NCI-H146 treated with DMSO at 0.1 percent for 48 hours (cell line): ENCODE data around the gene STAMBP.
"Not testable (repeated sequence)": the region's sequence is repeated elsewhere in the genome, so short reads cannot be mapped to it uniquely, and the experiment has no call there.

ENCODE experiments used
- DNase-seq: peaks from one replicate; lab custom pipeline; 2025; ENCODE audit not compliant: unreplicated experiment; lab: John Stamatoyannopoulos, UW

STAMBP gene

GRCh38 chr2:73903949-73904613, 75.3 kb downstream of the STAMBP start:
- DNase-seq, result not testable (repeated sequence)

- no peak for DNase-seq
Observed at GRCh38 chr2:73904952-73905351, 76.2 kb downstream of the STAMBP start.

- no peak for DNase-seq
Observed at GRCh38 chr2:73906847-73907505, 78.2 kb downstream of the STAMBP start.

GRCh38 chr2:73907840-73908452, 79.2 kb downstream of the STAMBP start:
- peak; percentile 98 for DNase-seq

GRCh38 chr2:73908689-73909652, 80.2 kb downstream of the STAMBP start:
- no peak for DNase-seq

- DNase-seq, result no peak
Observed at GRCh38 chr2:73910873-73911547, 82.2 kb downstream of the STAMBP start.

GRCh38 chr2:73911548-73912208, 82.9 kb downstream of the STAMBP start:
- DNase-seq, result no peak

- DNase-seq, result no peak
Observed at GRCh38 chr2:73913414-73914054, 84.8 kb downstream of the STAMBP start.

- DNase-seq, result no peak
Observed at GRCh38 chr2:73914667-73915066, 85.9 kb downstream of the STAMBP start.

- DNase-seq, result no peak
Observed at GRCh38 chr2:73915437-73915993, 86.8 kb downstream of the STAMBP start.

GRCh38 chr2:73916666-73917065, 87.9 kb downstream of the STAMBP start:
- no peak for DNase-seq

- no peak for DNase-seq
Observed at GRCh38 chr2:73917296-73917695, 88.5 kb downstream of the STAMBP start.

- no peak for DNase-seq
Observed at GRCh38 chr2:73917696-73918207, 89.0 kb downstream of the STAMBP start.

GRCh38 chr2:73918856-73919255, 90.1 kb downstream of the STAMBP start:
- no peak for DNase-seq

GRCh38 chr2:73919596-73920228, 91.0 kb downstream of the STAMBP start:
- no peak for DNase-seq

- peak; percentile 32 for DNase-seq
Observed at GRCh38 chr2:73920577-73921545, 92.1 kb downstream of the STAMBP start.

GRCh38 chr2:73921581-73921980, 92.8 kb downstream of the STAMBP start:
- no peak for DNase-seq
